ENCODE measurements around the gene MAT2A. TPM values are rescaled to one million over a fixed set of nuclear protein-coding genes. Genes with fewer than 3 reads are reported as not detected.

Gene MAT2A
- total RNA-seq, 4 donors from 2014 or later: 303 to 511 (median 354) TPM

- no peak overlapping the region for H3K4me3 ChIP-seq (replicated peaks in 1 of 3)
- no peaks in the 10 kb centered on the region for H3K36me3 ChIP-seq
- WGBS, 2 donors: 62 to 65% methylated on average over 5 of the region's 5 CpGs
- H3K4me1 ChIP-seq: peaks cover 0 to 3% of the 10 kb centered on the region in 2 donors
- H3K27me3 ChIP-seq: no peaks in the 10 kb centered on the region
- intact Hi-C loops (cut with DNase I): no loop called here
- no peak for DNase-seq
- peak overlapping the region in 2 of 3 donors; percentile 0 to 16 for H3K27ac ChIP-seq
- no peaks in the 10 kb centered on the region for H3K9me3 ChIP-seq
- TF ChIP-seq POLR2A (IDR thresholded peaks at IDR 0.05): no peak
- TF ChIP-seq CTCF (IDR thresholded peaks at IDR 0.05): no peak
These were observed 15.0 kb upstream of the MAT2A start for GRCh38 chr2:85523903-85524335.

- peak in 1 of 2 donors; percentile 10 for DNase-seq
- intact Hi-C loops (cut with DNase I): no loop called here
- H3K36me3 ChIP-seq: no peaks in the 10 kb centered on the region
- H3K4me3 ChIP-seq (replicated peaks in 1 of 3): no peak overlapping the region
- peak overlapping the region in 2 of 3 donors; percentile 0 to 16 for H3K27ac ChIP-seq
- no peaks in the 10 kb centered on the region for H3K9me3 ChIP-seq
- H3K4me1 ChIP-seq: peaks cover 0 to 3% of the 10 kb centered on the region in 2 donors
- WGBS, 2 donors: 42% methylated on average over 8 of the region's 8 CpGs
- TF ChIP-seq CTCF (IDR thresholded peaks at IDR 0.05) (no peak), POLR2A (IDR thresholded peaks at IDR 0.05) (no peak)
- no peaks in the 10 kb centered on the region for H3K27me3 ChIP-seq
These were observed 14.5 kb upstream of the MAT2A start for GRCh38 chr2:85524336-85524908.

GRCh38 chr2:85525029-85525428 lies 13.9 kb upstream of the MAT2A start:
- Histone ChIP-seq H3K9me3 (no peaks in the 10 kb centered on the region), H3K27me3 (no peaks in the 10 kb centered on the region), H3K4me3 (replicated peaks in 1 of 3) (no peak overlapping the region), H3K36me3 (no peaks in the 10 kb centered on the region), H3K27ac (no peak overlapping the region), H3K4me1 (peaks cover 0 to 3% of the 10 kb centered on the region in 2 donors)
- no peak for TF ChIP-seq CTCF (IDR thresholded peaks at IDR 0.05)
- TF ChIP-seq POLR2A (IDR thresholded peaks at IDR 0.05): no peak
- intact Hi-C loops (cut with DNase I): no loop called here
- 60 to 77% methylated on average over 5 of the region's 5 CpGs for WGBS, 2 donors
- no peak for DNase-seq

GRCh38 chr2:85525567-85525966 lies 13.4 kb upstream of the MAT2A start:
- intact Hi-C loops (cut with DNase I): no loop called here
- no peak for TF ChIP-seq POLR2A (IDR thresholded peaks at IDR 0.05)
- H3K4me3 ChIP-seq (replicated peaks in 1 of 3): no peak overlapping the region
- WGBS, 2 donors: 82 to 83% methylated on average over 4 of the region's 4 CpGs
- no peaks in the 10 kb centered on the region for H3K9me3 ChIP-seq
- no peaks in the 10 kb centered on the region for H3K36me3 ChIP-seq
- peaks cover 0 to 3% of the 10 kb centered on the region in 2 donors for H3K4me1 ChIP-seq
- no peaks in the 10 kb centered on the region for H3K27me3 ChIP-seq
- DNase-seq: no peak
- no peak overlapping the region for H3K27ac ChIP-seq

GRCh38 chr2:85527787-85528186 lies 11.2 kb upstream of the MAT2A start:
- no peaks in the 10 kb centered on the region for H3K27me3 ChIP-seq
- intact Hi-C loops (cut with DNase I): no loop called here
- peaks cover 0 to 3% of the 10 kb centered on the region in 2 donors for H3K4me1 ChIP-seq
- no peaks in the 10 kb centered on the region for H3K36me3 ChIP-seq
- no peak for TF ChIP-seq CTCF (IDR thresholded peaks at IDR 0.05)
- no peak for TF ChIP-seq POLR2A (IDR thresholded peaks at IDR 0.05)
- no peak for DNase-seq
- no peak overlapping the region for H3K27ac ChIP-seq
- H3K4me3 ChIP-seq (replicated peaks in 1 of 3): no peak overlapping the region
- H3K9me3 ChIP-seq: no peaks in the 10 kb centered on the region
